ENCODE results near the gene ANXA6.
A peak's percentile ranks its signal among the peaks of the same experiment; 100 is the strongest.

ANXA6 gene

GRCh38 chr5:151077967-151078366, 79.6 kb downstream of the ANXA6 start:
- peaks cover 22% of the 10 kb centered on the region for H3K36me3 Mint-ChIP-seq
- no peaks in the 10 kb centered on the region for H3K9me3 Mint-ChIP-seq
- peak overlapping the region; percentile 91 for H3K4me3 Mint-ChIP-seq
- H3K4me1 Mint-ChIP-seq = peaks cover 49% of the 10 kb centered on the region
- no peaks in the 10 kb centered on the region for H3K27me3 Mint-ChIP-seq
- ATAC-seq (ENCODE audit: low read depth) (no peak), DNase-seq (ENCODE audit: low spot score in 2 of 2) (no peak)
- peak overlapping the region; percentile 89 for H3K27ac Mint-ChIP-seq

GRCh38 chr5:151077419-151077818, 80.2 kb downstream of the ANXA6 start:
- Mint-ChIP-seq H3K4me1 (peaks cover 47% of the 10 kb centered on the region), H3K4me3 (peak overlapping the region; percentile 91), H3K27ac (peak overlapping the region; percentile 89), H3K9me3 (no peaks in the 10 kb centered on the region), H3K36me3 (peaks cover 22% of the 10 kb centered on the region), H3K27me3 (no peaks in the 10 kb centered on the region)
- ATAC-seq (ENCODE audit: low read depth) = no peak
- no peak for DNase-seq (ENCODE audit: low spot score in 2 of 2)

GRCh38 chr5:151076616-151077015, 81.0 kb downstream of the ANXA6 start:
- Mint-ChIP-seq H3K9me3 (no peaks in the 10 kb centered on the region), H3K4me3 (peak overlapping the region; percentile 91), H3K27me3 (no peaks in the 10 kb centered on the region), H3K4me1 (peaks cover 51% of the 10 kb centered on the region), H3K36me3 (peaks cover 25% of the 10 kb centered on the region), H3K27ac (peak overlapping the region; percentile 84)
- ATAC-seq (ENCODE audit: low read depth) (no peak), DNase-seq (ENCODE audit: low spot score in 2 of 2) (no peak)

- ATAC-seq (ENCODE audit: low read depth) = no peak
- Mint-ChIP-seq H3K4me3 (peak overlapping the region; percentile 66), H3K9me3 (no peaks in the 10 kb centered on the region), H3K27ac (peak overlapping the region; percentile 84), H3K36me3 (peaks cover 27% of the 10 kb centered on the region), H3K4me1 (peaks cover 57% of the 10 kb centered on the region), H3K27me3 (no peaks in the 10 kb centered on the region)
- no peak for DNase-seq (ENCODE audit: low spot score in 2 of 2)
These were observed 81.8 kb downstream of the ANXA6 start for GRCh38 chr5:151075698-151076331.

- H3K36me3 Mint-ChIP-seq = peaks cover 27% of the 10 kb centered on the region
- no peaks in the 10 kb centered on the region for H3K9me3 Mint-ChIP-seq
- DNase-seq (ENCODE audit: low spot score in 2 of 2) (no peak), ATAC-seq (ENCODE audit: low read depth) (no peak)
- peak overlapping the region; percentile 45 for H3K27ac Mint-ChIP-seq
- no peaks in the 10 kb centered on the region for H3K27me3 Mint-ChIP-seq
- peaks cover 62% of the 10 kb centered on the region for H3K4me1 Mint-ChIP-seq
- H3K4me3 Mint-ChIP-seq = no peak overlapping the region
These were observed 83.0 kb downstream of the ANXA6 start for GRCh38 chr5:151074557-151074956.

GRCh38 chr5:151073280-151073679, 84.3 kb downstream of the ANXA6 start:
- H3K4me1 Mint-ChIP-seq = peaks cover 66% of the 10 kb centered on the region
- peaks cover 27% of the 10 kb centered on the region for H3K36me3 Mint-ChIP-seq
- H3K9me3 Mint-ChIP-seq = no peaks in the 10 kb centered on the region
- peak overlapping the region; percentile 62 for H3K27ac Mint-ChIP-seq
- H3K4me3 Mint-ChIP-seq = no peak overlapping the region
- no peaks in the 10 kb centered on the region for H3K27me3 Mint-ChIP-seq
- ATAC-seq (ENCODE audit: low read depth) (no peak), DNase-seq (ENCODE audit: low spot score in 2 of 2) (no peak)

GRCh38 chr5:151072630-151073025, 85.0 kb downstream of the ANXA6 start:
- Mint-ChIP-seq H3K27ac (peak overlapping the region; percentile 62), H3K4me1 (peaks cover 67% of the 10 kb centered on the region), H3K9me3 (no peaks in the 10 kb centered on the region), H3K27me3 (no peaks in the 10 kb centered on the region), H3K36me3 (peaks cover 24% of the 10 kb centered on the region), H3K4me3 (no peak overlapping the region)
- DNase-seq (ENCODE audit: low spot score in 2 of 2) (no peak), ATAC-seq (ENCODE audit: low read depth) (no peak)

- Mint-ChIP-seq H3K27ac (peak overlapping the region; percentile 62), H3K4me3 (no peak overlapping the region), H3K36me3 (peaks cover 23% of the 10 kb centered on the region), H3K27me3 (no peaks in the 10 kb centered on the region), H3K9me3 (no peaks in the 10 kb centered on the region), H3K4me1 (peaks cover 66% of the 10 kb centered on the region)
- ATAC-seq (ENCODE audit: low read depth) = no peak
- DNase-seq (ENCODE audit: low spot score in 2 of 2) = no peak
These were observed 85.5 kb downstream of the ANXA6 start for GRCh38 chr5:151071848-151072629.

GRCh38 chr5:151071021-151071420, 86.6 kb downstream of the ANXA6 start:
- peaks cover 63% of the 10 kb centered on the region for H3K4me1 Mint-ChIP-seq
- peaks cover 15% of the 10 kb centered on the region for H3K36me3 Mint-ChIP-seq
- peak overlapping the region; percentile 62 for H3K27ac Mint-ChIP-seq
- no peak overlapping the region for H3K4me3 Mint-ChIP-seq
- no peaks in the 10 kb centered on the region for H3K27me3 Mint-ChIP-seq
- H3K9me3 Mint-ChIP-seq = no peaks in the 10 kb centered on the region
- DNase-seq (ENCODE audit: low spot score in 2 of 2) = no peak
- ATAC-seq (ENCODE audit: low read depth) = no peak

GRCh38 chr5:151070449-151070848, 87.1 kb downstream of the ANXA6 start:
- ATAC-seq (ENCODE audit: low read depth) (no peak), DNase-seq (ENCODE audit: low spot score in 2 of 2) (no peak)
- Mint-ChIP-seq H3K36me3 (peaks cover 12% of the 10 kb centered on the region), H3K27me3 (no peaks in the 10 kb centered on the region), H3K4me1 (peaks cover 62% of the 10 kb centered on the region), H3K27ac (no peak overlapping the region), H3K4me3 (no peak overlapping the region), H3K9me3 (no peaks in the 10 kb centered on the region)

- Mint-ChIP-seq H3K4me1 (peaks cover 68% of the 10 kb centered on the region), H3K4me3 (peak overlapping the region; percentile 35), H3K27ac (peak overlapping the region; percentile 82), H3K36me3 (peaks cover 10% of the 10 kb centered on the region), H3K27me3 (no peaks in the 10 kb centered on the region), H3K9me3 (no peaks in the 10 kb centered on the region)
- peak; percentile 81 for ATAC-seq (ENCODE audit: low read depth)
- DNase-seq (ENCODE audit: low spot score in 2 of 2) = peak in 1 of 2 donors; percentile 30
These were observed 89.0 kb downstream of the ANXA6 start for GRCh38 chr5:151068433-151069197.

GRCh38 chr5:151067632-151068432, 89.7 kb downstream of the ANXA6 start:
- no peak for DNase-seq (ENCODE audit: low spot score in 2 of 2)
- ATAC-seq (ENCODE audit: low read depth) = peak; percentile 7
- H3K4me3 Mint-ChIP-seq = peak overlapping the region; percentile 57
- no peaks in the 10 kb centered on the region for H3K9me3 Mint-ChIP-seq
- H3K36me3 Mint-ChIP-seq = peaks cover 12% of the 10 kb centered on the region
- no peaks in the 10 kb centered on the region for H3K27me3 Mint-ChIP-seq
- peak overlapping the region; percentile 82 for H3K27ac Mint-ChIP-seq
- H3K4me1 Mint-ChIP-seq = peaks cover 70% of the 10 kb centered on the region

GRCh38 chr5:151066920-151067319, 90.7 kb downstream of the ANXA6 start:
- no peak for DNase-seq (ENCODE audit: low spot score in 2 of 2)
- H3K27me3 Mint-ChIP-seq = no peaks in the 10 kb centered on the region
- H3K27ac Mint-ChIP-seq = peak overlapping the region; percentile 82
- H3K4me1 Mint-ChIP-seq = peaks cover 66% of the 10 kb centered on the region
- H3K9me3 Mint-ChIP-seq = no peaks in the 10 kb centered on the region
- no peak overlapping the region for H3K4me3 Mint-ChIP-seq
- H3K36me3 Mint-ChIP-seq = peaks cover 14% of the 10 kb centered on the region
- no peak for ATAC-seq (ENCODE audit: low read depth)
